ACHN (cell line): Measurements from ENCODE around the gene ASH1L.

ENCODE experiments used
- DNase-seq: peaks from one replicate; pipeline ENCODE4 v3.0.0-alpha.2; 2015
- in situ Hi-C: cut with HindIII; loops from 2 replicates; pipeline ENCODE4 v1.10.0; 2017; ENCODE audit warnings: low sequenced_read_pairs, low pct_ligation_motif_present, low pct_unique_long_range_greater_than_20kb

ASH1L gene

DNA sequence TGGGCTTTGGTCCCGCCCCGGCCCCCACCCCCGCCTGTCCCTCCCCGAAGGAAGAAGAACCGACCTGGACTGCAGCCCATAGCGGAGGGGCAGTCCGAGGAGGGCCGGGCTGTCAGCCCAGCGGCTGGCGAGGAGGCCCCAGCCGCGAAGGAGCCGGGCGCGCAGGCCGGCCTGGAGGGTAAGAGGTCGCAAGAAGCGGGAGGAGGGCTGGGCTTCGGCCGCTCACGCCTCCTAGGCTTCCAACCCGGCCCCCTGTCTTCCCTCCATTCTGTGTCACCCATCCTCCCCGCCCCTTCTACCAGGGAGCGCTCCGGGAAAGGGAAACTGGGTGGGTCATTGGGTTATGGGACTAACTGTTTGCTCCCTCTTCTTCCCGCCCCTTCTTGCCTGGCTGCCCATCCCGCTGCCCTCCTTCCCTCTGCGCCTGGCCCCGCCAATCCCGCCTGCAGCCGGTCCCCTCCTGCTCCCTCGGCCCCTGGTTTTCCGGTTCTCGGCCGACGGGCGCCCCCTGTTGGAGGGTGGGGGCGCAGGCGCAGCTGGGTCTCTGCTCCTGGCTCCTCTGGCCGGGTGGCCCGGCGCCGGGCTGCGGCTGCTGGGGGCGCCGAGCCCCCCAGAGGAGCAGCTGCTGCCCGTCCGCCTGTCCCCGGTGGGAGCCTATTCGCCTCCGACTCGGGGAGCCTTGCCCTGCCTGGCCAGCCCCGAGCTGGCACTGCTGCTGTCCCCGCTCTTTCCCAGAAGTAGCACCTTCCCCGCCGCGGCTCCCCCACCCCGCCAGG lies 239.5 kb downstream of the ASH1L start:
- DNase-seq: peak; percentile 99
- in situ Hi-C loops: loop anchor here (5.0 kb wide), 1 partner anchor 51 kb away; the partner anchor contains the start of gene CLK2

DNA sequence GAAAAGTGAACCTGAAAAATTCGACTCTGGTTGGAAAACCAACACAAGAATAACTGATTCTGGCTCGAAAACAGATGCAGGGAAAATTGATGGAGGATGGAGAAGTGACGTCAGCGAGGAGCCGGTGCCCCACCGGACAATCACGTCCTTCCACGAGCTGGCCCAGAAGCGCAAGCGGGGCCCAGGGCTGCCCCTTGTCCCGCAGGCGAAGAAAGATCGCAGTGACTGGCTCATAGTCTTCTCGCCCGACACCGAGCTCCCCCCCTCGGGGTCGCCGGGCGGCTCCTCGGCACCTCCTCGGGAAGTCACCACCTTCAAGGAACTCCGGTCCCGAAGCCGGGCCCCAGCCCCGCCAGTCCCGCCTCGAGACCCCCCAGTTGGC lies 240.0 kb downstream of the ASH1L start:
- in situ Hi-C loops: loop anchor here (5.0 kb wide), 1 partner anchor 50 kb away; the partner anchor contains the start of gene CLK2
- peak; percentile 49 for DNase-seq

GRCh38 chr1:155321639-155322503 lies 240.7 kb downstream of the ASH1L start:
- in situ Hi-C loops: loop anchor here (5.0 kb wide), 1 partner anchor 50 kb away; the partner anchor contains the start of gene CLK2

DNA sequence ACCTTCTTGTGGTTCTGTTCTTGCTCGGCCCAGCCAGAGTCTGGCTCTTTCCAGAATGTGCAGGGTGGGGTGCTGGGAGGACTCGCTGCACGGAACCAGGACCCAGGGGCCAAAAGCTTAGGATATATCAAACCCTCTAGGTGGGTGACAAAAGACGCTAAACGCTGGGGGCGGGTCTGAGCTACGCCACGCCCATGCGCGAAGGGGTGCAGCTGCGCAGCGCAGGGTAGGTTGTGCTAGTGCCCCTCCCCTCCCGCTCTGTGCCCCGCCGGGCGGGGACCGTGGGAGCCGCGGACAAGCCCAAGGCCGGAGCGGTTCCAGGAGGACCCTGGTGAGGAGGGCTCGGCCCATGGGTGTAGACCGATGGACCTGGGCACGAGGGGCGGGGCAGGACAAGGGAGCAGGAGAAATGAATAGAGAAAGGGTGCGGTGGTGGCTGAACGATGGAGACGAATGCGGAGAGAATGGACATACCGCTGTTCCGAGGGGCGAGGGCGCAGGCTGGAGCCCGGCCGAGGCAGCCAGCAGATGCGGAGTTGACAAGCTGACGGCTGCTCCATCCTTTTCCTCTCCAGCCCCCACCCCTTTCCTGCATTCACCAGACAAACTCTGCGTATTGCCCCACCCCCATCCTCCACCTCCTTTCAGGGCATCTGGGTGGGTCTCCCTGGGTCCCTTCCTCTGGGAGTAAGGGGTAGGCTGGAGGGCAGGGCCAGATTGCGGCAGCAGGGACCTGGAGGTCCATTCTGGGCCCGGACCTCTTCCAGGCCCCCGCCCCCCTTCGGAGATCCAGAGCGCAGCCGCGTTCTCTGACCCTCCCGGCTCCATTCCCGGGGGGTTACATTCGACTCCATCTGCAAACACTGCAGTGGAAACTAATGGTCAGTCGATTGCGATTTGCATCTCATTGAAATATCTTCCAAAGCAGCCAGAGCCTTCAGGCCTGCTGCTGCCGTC lies 241.7 kb downstream of the ASH1L start, which contains the start of gene RUSC1:
TSS of gene RUSC1 (plus strand) at position 234 of the 957 bp plus-strand sequence. CDS start 880 bp downstream, outside the sequence.
- no peak for DNase-seq
- in situ Hi-C loops: loop anchor here (5.0 kb wide), 1 partner anchor 49 kb away; the partner anchor contains the start of gene CLK2

More at GRCh38 chr1:155321639-155322503, 240.7 kb downstream of the ASH1L start:
- DNase-seq: no peak

- in situ Hi-C loops: loop anchor here (5.0 kb wide), 1 partner anchor 48 kb away; the partner anchor contains the start of gene CLK2
- DNase-seq: no peak
Observed at GRCh38 chr1:155320252-155320651, 242.4 kb downstream of the ASH1L start.

GRCh38 chr1:155319536-155319935 lies 243.1 kb downstream of the ASH1L start:
- in situ Hi-C loops: no loop called here
- DNase-seq: no peak

- in situ Hi-C loops: no loop called here
- no peak for DNase-seq
Observed at GRCh38 chr1:155318082-155318481, 244.5 kb downstream of the ASH1L start.

DNA sequence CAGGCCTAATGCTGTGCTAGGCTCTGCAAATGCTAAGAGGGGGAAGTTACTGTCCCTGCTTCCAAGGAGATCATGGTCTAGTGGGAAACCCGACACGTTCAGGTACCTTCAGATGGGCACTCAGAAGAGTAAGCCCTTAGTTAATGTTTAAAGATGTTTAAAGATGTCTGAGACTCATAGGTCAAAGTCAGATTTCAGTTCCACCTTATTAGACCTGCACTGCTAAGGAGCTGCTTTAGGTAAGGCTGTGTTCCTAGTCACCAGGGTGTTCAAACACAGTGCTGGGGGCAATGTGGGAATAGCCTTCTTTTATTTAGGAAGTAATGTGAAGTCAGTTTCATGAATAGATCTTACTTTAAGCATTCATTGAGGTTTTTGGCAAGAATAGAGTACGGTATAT lies 245.7 kb downstream of the ASH1L start:
- in situ Hi-C loops: no loop called here
- no peak for DNase-seq

DNA sequence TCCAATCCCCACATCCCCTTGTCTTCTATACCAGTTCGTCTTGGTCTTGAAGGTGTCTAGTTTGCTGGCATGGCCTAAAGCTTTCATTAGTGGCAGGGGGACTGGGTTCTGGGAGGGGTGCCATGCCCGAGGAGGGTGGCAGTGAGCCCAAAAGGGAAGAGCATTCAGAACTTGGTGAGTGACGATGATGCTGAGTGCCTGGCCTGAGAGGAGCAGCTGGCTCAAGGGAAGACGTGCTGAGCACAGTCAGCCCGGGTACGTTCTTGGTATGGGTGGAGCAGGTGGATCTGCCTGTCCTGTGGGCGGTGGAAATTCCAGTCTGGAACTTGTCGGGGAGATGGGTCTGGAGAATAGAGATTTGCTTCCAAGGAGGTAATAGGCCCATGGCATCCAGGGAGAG lies 249.3 kb downstream of the ASH1L start:
- in situ Hi-C loops: no loop called here
- DNase-seq: no peak

DNA sequence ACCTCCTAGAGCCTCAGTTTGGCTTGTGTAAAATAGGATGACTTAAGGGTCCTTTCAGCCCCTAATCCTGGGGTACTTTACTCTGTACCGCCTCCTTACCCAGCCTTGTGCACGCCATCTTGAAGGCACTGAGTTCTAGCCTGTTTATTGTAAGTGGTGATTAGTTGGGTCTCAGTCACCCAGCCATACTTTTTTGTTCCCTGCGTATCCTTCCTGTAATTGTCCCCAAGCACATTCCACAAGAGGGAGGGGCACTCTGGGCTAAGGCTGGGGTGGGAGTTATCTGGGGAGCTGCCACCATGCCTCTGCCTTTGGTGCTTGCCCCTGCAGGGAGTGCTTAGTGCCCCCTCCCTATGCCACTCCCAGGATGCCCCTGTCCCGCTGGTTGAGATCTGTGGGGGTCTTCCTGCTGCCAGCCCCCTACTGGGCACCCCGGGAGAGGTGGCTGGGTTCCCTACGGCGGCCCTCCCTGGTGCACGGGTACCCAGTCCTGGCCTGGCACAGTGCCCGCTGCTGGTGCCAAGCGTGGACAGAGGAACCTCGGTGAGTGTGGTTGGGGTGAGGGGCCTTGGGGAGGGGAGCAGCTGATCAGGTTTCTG lies 253.1 kb downstream of the ASH1L start:
- in situ Hi-C loops: no loop called here
- DNase-seq: no peak

- in situ Hi-C loops: no loop called here
- DNase-seq: peak; percentile 99
Observed at GRCh38 chr1:155308493-155309422, 253.8 kb downstream of the ASH1L start, which contains the start of gene FDPS. TSS of gene FDPS (plus strand) at chr1:155308866. CDS start at chr1:155309790, 924 bp downstream.

GRCh38 chr1:155307247-155307740 lies 255.3 kb downstream of the ASH1L start:
- in situ Hi-C loops: no loop called here
- DNase-seq: peak; percentile 62

- DNase-seq: peak; percentile 54
- in situ Hi-C loops: no loop called here
Observed at GRCh38 chr1:155305881-155306391, 256.7 kb downstream of the ASH1L start.

DNA sequence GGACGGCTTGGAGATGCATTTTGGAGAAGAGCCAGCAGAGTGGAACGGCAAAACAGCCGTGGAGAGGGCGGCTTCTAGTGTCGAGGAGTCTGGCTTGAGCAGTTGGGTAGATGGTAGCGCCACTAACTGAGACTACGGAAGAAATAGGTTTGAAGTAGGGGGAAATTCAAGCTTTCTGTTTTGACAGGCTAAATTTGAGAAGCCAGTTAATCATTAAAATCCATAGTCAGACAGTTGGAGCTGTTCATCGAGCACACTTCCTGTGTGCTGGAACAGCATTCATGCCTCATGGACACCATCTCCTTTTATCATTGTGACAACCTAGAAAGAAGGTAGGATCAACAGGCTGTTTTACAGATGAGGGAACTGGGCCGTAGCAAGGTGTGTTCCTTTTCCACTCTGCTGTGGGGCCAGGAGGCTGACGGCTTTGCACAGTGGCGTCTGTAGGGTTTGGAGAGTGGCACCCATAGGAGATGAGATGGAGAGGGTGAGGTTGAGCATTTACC lies 258.0 kb downstream of the ASH1L start:
- in situ Hi-C loops: no loop called here
- peak; percentile 82 for DNase-seq

DNA sequence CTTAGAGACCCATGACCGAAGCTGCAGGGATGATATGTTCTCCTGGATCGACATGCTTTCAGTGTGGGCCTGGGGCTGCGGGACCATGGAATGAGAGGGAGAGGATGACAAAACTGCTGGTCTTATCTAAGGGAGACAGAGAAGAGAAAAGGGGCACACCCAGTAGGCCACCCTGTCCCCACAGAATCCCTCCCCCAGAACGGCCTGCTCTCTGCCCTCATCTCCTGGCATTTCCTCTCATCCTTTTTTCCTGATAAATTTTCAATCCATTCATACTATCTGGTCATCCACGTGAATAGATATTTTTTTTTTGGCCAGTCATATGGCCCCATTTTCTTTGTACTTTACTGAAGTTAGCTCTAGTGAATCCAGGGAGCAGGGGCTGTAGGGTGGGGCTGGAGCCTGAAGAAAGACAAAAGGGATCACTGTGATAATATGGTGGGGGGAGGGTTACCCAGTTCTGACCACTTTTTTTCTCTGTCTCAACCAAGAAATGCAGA lies 261.2 kb downstream of the ASH1L start, which contains the start of gene PKLR:
TSS of gene PKLR (minus strand) at position 97 of the 500 bp plus-strand sequence. CDS start at position 54, 43 bp downstream.
- no peak for DNase-seq
- in situ Hi-C loops: no loop called here
